Stimulated activated naive CD8-positive, alpha-beta T cell treated with anti-CD3 and anti-CD28 coated beads, Interleukin-15, Interleukin-2, amounts not matched to agents 100 U/mL and 50 U/mL, for 24 hours (primary cell): ENCODE data around the gene LEP.
"Not testable (repeated sequence)": the region's sequence is repeated elsewhere in the genome, so short reads cannot be mapped to it uniquely, and the experiment has no call there.

Experiments
- ATAC-seq: fragments of 150-1000 bp; cut with Tn5 transposase; one replicate; pipeline ENCODE4 v1.10.0; 2021
- DNase-seq: peaks from one replicate; pipeline ENCODE4 v3.0.0; 2021

Gene LEP

DNA sequence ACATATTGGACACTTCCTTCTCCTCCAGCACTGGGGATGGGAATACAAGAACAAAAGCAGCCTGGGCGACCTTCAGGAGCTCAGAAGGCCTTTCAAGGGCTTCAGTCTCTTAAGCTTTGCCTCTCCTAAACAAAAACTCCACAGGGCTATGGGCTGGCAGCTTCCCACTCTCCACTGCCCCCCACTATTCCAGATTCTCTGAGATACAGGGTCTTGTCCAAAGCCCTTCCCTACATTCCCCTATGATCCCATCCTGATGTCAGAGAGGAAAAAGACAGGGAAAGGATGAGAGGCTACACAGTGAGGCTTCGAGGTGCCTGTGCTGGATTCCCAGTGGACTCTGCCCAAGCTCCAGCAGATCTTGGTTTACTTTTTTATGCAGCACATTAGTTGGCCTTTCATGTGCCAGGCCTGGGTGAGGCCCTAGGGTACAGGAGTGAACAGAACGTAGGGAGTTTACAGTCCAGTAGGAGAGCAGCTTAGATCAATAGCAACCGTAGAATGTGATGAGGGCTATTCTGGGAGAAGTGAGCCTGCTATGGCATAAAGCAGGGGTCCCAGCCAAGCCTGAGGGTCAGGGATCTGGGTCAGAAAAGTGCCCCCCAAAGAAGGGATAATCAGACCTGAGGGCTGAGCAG is 33.3 kb downstream of the LEP start:
- ATAC-seq: no peak

DNA sequence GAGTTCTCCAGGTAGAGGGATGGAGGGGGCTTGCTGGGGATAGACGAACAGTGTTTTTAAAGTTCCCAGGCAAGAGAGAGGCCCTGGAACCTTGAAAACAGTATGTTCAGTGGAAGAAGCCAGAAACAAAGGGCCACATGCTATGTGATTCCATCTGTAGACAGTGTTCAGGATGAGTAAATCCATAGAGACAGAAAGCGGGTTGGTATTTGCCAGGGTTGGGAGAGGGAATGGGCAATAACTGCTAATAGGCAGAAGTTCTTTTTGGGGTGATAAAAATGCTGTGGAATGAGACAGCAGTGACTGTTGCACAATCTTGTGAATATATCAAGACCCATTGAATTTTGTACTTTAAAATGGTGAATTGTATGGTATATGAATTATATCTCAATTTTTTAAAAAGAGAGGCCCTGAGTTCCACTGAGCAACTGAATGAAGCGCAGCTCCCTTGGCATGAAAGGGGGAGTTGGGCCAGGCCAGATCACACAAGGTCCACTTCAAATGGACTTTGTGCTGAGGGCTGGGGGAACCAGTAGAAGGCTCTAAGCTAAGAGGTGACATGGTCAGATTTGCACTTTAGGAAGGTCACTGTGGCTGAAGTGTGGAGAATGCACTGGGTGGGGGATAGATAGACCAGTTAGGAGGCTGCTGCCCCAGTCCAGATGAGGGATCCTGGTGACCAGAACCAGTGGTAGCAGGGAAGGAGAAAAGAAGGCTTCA is 34.0 kb downstream of the LEP start:
- DNase-seq (no peak), ATAC-seq (no peak)

More for the DNA sequence above, 33.3 kb downstream of the LEP start:
- no peak for DNase-seq

DNA sequence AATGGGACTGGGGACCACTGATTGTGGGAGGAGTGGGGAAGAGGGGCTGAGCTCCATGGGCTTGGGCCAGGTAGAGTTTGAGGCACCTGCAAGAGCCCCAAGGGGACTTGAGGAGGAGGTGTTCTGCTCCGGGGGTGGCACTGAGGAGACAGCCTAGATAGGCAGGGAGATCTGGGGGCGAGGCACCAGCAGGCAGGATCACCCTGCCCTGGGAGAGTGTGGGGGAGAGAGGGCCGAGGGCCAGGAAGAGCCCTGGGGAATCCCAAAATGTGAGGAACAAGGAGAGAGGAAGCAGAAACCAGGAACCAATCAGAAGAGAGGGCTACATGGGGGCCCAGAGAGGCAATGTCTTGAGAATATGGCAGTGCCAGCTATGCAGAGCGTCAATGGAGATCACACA is 34.6 kb downstream of the LEP start:
- DNase-seq: no peak
- no peak for ATAC-seq

GRCh38 chr7:128278366-128278765 is 37.3 kb downstream of the LEP start:
- no peak for ATAC-seq
- no peak for DNase-seq

DNA sequence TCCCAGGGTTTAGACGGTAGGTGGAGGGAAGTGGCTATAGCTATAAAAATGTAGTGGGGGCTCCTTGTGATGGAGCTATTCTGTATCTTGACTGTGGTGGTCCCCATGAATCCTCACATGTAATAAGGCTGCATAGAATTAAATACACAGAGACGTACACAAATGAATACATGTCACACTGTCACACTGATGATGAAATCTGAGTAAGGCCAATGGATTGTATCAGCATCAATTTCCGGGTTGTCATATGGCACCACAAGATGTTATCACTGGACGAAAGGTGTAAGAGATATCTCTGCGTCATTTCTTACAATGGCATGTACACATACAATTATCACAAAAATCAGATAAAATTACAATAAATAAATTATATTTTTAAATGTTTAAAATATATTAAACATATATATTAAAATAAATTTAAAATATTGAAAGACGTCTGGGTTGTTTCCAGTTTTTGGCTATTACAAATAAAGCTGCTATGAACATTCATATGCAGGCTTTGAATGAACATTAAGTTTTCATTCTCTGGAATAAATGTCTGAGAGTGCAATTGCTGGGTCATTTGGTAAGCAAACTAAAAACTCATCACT is 38.1 kb downstream of the LEP start:
- DNase-seq: no peak

DNA sequence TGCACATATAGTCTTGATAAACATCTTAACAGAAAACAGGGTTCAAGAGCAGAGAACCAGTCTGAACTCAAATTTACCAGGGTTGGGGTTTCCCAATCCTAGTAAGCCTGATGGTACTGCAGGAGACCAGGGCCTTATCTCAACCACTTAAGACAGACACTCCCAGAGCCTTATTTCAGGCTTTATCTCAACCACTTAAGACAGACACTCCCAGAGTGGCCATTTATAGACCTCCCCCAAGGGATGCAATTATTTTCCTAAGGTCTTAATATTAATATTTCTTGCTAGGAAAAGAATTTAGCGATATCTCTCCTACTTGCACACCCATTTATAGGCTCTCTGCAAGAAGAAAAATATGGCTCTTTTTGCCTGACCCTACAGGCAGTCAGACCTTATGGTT is 39.4 kb downstream of the LEP start:
- not testable (repeated sequence) for DNase-seq, ATAC-seq

More for the DNA sequence above, 38.1 kb downstream of the LEP start:
- no peak for ATAC-seq

DNA sequence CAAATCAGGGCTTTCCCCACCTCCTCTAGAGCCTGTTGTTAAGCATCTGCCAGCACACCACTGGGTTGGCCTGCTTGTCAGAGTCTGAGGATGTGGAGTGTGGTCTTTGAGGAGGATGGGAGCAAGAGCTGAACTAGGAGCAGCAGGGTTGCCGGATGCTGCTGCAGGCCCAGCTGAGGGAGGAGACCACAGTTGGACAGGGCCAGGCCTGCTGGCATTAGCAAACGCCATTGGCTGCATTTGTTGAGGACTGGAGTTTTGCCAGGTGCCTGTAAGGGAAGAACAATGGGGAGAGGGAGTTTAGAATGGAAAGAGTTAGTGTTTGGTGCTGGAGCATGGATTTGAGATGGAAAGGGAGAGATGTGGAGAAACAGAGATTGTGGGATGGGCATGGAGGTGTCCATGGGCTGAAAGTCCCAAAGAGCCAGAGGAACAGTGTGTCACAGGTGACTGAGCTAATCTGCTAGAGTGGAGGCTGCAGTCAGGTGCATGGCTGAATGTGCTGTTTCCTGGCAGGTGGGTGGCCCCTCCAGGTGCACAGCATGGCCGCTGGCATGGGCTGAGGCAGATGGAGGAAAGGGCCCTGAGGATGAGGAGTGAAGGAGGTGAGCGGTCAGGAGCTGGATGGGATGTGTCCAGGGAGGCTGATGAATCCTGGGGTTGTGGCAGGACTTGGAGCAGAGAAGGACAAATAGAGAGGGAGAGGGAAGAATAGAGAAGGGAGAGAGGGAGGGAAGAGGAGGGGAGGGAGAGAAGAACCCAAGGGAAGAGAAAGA is 40.7 kb downstream of the LEP start:
- DNase-seq: no peak
- no peak for ATAC-seq

GRCh38 chr7:128284102-128284501 is 43.0 kb downstream of the LEP start:
- ATAC-seq (no peak), DNase-seq (no peak)

DNA sequence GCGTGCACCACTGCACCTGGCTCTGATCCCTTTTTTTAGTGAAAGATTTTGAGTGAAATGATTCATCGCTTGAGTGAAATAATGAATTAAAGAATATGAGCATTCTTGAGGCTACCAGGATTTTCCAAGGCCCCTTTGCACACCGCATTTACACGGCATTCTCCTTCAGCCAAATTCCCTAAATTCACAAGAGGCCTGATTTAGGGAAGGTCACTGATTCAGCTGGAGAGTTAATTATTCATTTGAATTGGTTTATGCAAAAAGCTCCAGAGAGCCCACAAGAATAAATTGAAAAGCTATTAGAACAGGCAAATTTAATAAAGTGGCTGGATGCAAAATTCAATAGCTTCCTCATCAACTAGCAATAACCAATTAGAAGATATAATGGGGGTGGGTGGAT is 46.5 kb downstream of the LEP start:
- ATAC-seq (no peak), DNase-seq (no peak)

GRCh38 chr7:128298004-128298403 is 56.9 kb downstream of the LEP start:
- DNase-seq, ATAC-seq: not testable (repeated sequence)

GRCh38 chr7:128299109-128299607 is 58.1 kb downstream of the LEP start:
- ATAC-seq (no peak), DNase-seq (no peak)

DNA sequence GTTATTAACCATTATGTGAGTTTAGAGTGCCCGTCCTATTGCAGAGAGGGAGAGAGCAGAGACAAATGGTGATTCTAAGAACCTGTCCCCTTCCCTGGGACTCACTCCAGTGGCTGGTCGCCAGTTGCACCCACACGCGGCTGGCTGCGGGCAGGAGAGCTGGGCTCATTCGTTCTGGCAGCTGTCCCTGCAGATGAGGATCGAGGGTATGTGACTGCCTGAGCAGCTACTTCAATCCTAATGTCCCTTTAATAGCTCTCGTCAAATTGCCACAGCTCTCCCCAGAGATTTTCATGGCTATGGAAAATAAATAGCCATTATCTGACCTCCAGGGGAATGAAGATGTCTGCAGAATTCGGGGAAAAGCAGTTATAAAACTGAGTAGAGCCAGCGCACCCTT is 61.1 kb downstream of the LEP start:
- DNase-seq (no peak), ATAC-seq (no peak)

- ATAC-seq: no peak
- DNase-seq: no peak
Measured at GRCh38 chr7:128303133-128303532, 62.1 kb downstream of the LEP start.

DNA sequence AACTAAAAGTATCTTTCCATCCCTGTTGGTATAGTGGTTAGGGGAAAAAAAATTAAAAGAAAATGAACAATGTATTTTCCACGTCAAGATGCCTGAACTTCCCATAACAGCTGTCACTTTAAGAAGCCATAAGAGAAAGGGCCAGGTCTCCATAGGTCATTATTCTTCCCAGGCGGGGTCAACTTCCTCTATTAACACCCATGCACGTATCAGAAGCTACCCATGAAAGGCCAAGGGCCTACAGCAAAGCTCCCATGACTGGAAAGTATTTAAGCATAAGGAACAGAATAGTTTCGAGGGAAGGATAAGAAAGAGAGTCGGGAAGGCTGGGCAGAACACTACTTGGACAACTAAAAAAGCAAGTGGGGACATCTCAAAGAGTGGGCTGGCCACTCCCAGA is 62.6 kb downstream of the LEP start:
- no peak for ATAC-seq
- no peak for DNase-seq

- no peak for DNase-seq
- ATAC-seq: no peak
Measured at GRCh38 chr7:128304212-128304611, 63.1 kb downstream of the LEP start.

- ATAC-seq: no peak
- DNase-seq: no peak
Measured at GRCh38 chr7:128307061-128307460, 66.0 kb downstream of the LEP start.
